GM21619 (cell line): ENCODE data around the gene GSAP.
A peak's percentile ranks its signal among the peaks of the same experiment; 100 is the strongest.

Source experiments
- ATAC-seq: cut with Tn5 transposase; IDR thresholded peaks from one replicate; pipeline ENCODE4 v1.9.1; 2021; ENCODE audit not compliant: unreplicated experiment

GSAP gene

GRCh38 chr7:77415823-77416620 is at the start of gene GSAP:
Gene GSAP, minus strand, starts transcription at chr7:77416349. Its CDS starts 28 bp downstream, at chr7:77416321.
- ATAC-seq: peak; percentile 52

- ATAC-seq: no peak
Measured at GRCh38 chr7:77465256-77465655, 49.1 kb upstream of the GSAP start.

GRCh38 chr7:77464589-77464988 is 48.4 kb upstream of the GSAP start:
- ATAC-seq: no peak

- peak; percentile 58 for ATAC-seq
Measured at GRCh38 chr7:77463632-77464031, 47.5 kb upstream of the GSAP start.

GRCh38 chr7:77461842-77462241 is 45.7 kb upstream of the GSAP start:
- no peak for ATAC-seq

GRCh38 chr7:77461246-77461645 is 45.1 kb upstream of the GSAP start:
- ATAC-seq: no peak

- no peak for ATAC-seq
Measured at GRCh38 chr7:77460057-77460486, 43.9 kb upstream of the GSAP start.

GRCh38 chr7:77459311-77459726 is 43.2 kb upstream of the GSAP start:
- ATAC-seq: no peak

- no peak for ATAC-seq
Measured at GRCh38 chr7:77458786-77459185, 42.6 kb upstream of the GSAP start.

GRCh38 chr7:77457779-77458178 is 41.6 kb upstream of the GSAP start:
- ATAC-seq: no peak

- no peak for ATAC-seq
Measured at GRCh38 chr7:77456696-77457095, 40.5 kb upstream of the GSAP start.

GRCh38 chr7:77455321-77455720 is 39.2 kb upstream of the GSAP start:
- ATAC-seq: no peak

- ATAC-seq: no peak
Measured at GRCh38 chr7:77454802-77455201, 38.7 kb upstream of the GSAP start.

- ATAC-seq: no peak
Measured at GRCh38 chr7:77453531-77453930, 37.4 kb upstream of the GSAP start.

GRCh38 chr7:77451950-77452349 is 35.8 kb upstream of the GSAP start:
- peak; percentile 70 for ATAC-seq

- no peak for ATAC-seq
Measured at GRCh38 chr7:77450613-77451012, 34.5 kb upstream of the GSAP start.

GRCh38 chr7:77450054-77450453 is 33.9 kb upstream of the GSAP start:
- no peak for ATAC-seq

GRCh38 chr7:77447616-77448015 is 31.5 kb upstream of the GSAP start:
- ATAC-seq: no peak

- no peak for ATAC-seq
Measured at GRCh38 chr7:77444123-77444522, 28.0 kb upstream of the GSAP start.

- no peak for ATAC-seq
Measured at GRCh38 chr7:77443042-77443441, 26.9 kb upstream of the GSAP start.

- no peak for ATAC-seq
Measured at GRCh38 chr7:77442636-77443035, 26.5 kb upstream of the GSAP start.

GRCh38 chr7:77441046-77441445 is 24.9 kb upstream of the GSAP start:
- no peak for ATAC-seq

GRCh38 chr7:77439572-77439971 is 23.4 kb upstream of the GSAP start:
- no peak for ATAC-seq
